GM19455 (cell line): ENCODE results near the gene MIER3.
A peak's percentile ranks its signal among the peaks of the same experiment; 100 is the strongest.

Experiments
- ATAC-seq: cut with Tn5 transposase; IDR thresholded peaks from one replicate; pipeline ENCODE4 v1.9.1; 2021; ENCODE audit not compliant: unreplicated experiment

MIER3 gene

GRCh38 chr5:56962286-56962685, 10.4 kb upstream of the MIER3 start:
- no peak for ATAC-seq

DNA sequence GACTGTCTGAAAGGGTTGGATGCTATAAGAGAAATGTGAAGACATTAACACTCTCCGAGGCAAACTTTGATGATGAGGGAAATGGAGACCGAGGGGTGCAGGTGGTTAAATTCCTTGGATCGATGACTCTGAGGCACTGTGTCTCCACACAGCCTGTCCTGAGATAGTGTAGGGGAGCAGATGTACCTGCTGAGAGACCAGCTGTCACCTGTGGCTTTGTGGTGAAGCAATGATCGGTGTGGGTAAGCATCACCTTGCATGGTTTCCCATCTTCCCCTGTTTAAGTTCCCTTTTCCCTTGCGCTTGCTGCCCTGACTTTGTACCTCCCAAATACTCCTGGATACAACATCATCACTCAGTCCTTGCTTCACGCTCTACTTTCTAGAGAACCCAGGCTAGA, 9.8 kb upstream of the MIER3 start:
- ATAC-seq: no peak

DNA sequence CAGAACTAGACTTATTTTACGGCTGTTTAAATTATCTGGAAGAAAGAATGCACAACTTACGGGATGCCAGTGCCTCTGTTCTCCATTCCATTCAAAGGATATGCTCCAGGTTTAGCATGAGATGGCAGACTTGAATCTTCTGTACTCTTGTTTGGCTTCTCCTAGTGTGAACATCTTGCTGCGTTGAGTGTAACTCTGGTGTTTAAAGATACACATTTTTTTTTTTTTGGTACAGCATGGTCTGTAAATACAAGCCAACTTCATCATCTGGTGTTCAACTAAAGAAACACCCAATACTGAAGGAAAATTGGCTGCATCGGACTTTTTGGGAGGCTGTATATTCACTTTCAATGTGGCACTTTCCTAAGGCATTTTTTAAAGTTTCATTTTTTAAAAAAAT, 7.4 kb upstream of the MIER3 start:
- no peak for ATAC-seq

DNA sequence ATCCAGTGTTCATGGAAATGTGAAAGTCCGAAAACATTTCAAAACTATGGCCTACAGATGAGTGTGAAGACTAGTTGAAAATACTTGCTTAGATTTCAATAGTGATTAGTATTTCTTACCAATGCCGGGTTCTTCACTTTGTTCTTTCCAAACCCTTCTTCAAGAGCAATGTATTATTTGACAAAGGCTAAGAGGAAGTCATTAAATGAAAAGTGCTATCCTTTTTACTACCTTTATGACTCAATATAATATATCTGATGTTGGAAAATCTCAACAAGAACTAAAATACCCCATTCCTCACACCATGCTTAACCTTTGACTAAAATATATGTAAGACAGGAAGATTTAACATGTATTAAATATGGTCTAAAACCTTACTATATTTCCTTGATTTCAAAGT, 6.7 kb upstream of the MIER3 start:
- no peak for ATAC-seq

- no peak for ATAC-seq
These were observed 2.3 kb upstream of the MIER3 start for GRCh38 chr5:56954262-56954661.

- peak; percentile 54 for ATAC-seq
These were observed 587 bp downstream of the MIER3 start for GRCh38 chr5:56951126-56951945.

GRCh38 chr5:56950626-56951125, 1.2 kb downstream of the MIER3 start:
- ATAC-seq: peak; percentile 47

GRCh38 chr5:56947052-56947451, 4.9 kb downstream of the MIER3 start:
- ATAC-seq: no peak

GRCh38 chr5:56941981-56942380, 9.9 kb downstream of the MIER3 start:
- ATAC-seq: no peak

- no peak for ATAC-seq
These were observed 13.1 kb downstream of the MIER3 start for GRCh38 chr5:56938858-56939257.

- ATAC-seq: no peak
These were observed 17.6 kb downstream of the MIER3 start for GRCh38 chr5:56934325-56934724.

DNA sequence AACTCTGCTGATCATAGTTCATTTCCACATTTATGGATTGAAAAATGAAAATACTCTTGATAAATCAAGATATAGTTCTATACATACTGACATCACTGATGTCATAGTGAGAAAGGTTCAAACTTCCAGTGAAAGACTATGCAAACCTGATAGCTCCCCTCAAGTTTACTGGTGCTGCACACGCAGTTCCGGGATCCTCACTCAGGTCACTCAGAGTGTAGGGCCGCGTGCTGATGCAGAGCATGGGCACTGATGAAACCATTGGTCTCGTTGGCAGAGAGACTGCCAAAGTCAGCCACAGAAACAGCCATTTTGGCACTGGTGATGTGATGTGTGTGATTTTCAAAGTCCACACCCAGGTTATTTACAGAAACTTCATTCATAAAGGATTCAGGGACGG, 29.0 kb downstream of the MIER3 start:
- ATAC-seq: no peak

GRCh38 chr5:56919942-56920662, 31.8 kb downstream of the MIER3 start:
- no peak for ATAC-seq

GRCh38 chr5:56918054-56918453, 33.9 kb downstream of the MIER3 start:
- ATAC-seq: no peak

GRCh38 chr5:56917534-56917933, 34.4 kb downstream of the MIER3 start:
- no peak for ATAC-seq

DNA sequence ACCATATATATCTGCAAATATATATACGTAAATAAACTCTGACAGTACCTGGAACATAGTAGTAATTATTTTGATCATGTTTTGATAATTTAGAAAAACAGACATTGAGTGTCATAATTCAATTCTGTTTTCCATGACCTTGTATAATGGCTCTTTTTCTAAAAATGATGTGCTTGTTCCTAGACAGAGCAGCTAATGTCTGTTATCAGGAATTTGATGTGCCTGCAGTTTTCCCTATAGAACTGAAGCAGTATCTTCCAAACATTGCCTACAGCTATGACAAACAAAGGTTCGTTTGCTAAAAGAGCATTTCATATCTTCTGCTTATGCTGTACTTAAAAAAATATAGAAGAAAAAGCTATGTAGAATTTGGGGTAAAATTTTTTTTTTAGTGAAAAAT, 37.2 kb downstream of the MIER3 start:
- no peak for ATAC-seq

DNA sequence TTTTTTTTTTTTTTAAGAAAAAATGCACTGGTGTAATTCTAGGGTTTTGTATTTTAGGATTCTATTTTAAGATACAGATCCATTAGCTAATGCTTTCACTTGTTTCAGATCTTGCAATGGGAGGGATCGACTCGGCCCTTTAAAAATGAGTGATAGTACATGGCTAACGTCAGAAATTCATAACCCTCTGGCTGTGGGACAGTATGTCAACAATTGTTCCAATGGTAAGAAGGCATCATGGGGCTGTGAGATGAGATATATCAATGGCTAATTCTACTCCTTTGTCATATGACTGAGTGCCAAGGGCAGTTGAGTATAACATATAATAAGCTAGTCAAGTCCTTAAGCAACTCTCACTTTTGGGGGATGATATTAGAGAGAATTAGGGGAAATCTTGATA, 38.2 kb downstream of the MIER3 start:
- ATAC-seq: no peak

- peak; percentile 23 for ATAC-seq
These were observed 41.5 kb downstream of the MIER3 start for GRCh38 chr5:56910210-56910965.

DNA sequence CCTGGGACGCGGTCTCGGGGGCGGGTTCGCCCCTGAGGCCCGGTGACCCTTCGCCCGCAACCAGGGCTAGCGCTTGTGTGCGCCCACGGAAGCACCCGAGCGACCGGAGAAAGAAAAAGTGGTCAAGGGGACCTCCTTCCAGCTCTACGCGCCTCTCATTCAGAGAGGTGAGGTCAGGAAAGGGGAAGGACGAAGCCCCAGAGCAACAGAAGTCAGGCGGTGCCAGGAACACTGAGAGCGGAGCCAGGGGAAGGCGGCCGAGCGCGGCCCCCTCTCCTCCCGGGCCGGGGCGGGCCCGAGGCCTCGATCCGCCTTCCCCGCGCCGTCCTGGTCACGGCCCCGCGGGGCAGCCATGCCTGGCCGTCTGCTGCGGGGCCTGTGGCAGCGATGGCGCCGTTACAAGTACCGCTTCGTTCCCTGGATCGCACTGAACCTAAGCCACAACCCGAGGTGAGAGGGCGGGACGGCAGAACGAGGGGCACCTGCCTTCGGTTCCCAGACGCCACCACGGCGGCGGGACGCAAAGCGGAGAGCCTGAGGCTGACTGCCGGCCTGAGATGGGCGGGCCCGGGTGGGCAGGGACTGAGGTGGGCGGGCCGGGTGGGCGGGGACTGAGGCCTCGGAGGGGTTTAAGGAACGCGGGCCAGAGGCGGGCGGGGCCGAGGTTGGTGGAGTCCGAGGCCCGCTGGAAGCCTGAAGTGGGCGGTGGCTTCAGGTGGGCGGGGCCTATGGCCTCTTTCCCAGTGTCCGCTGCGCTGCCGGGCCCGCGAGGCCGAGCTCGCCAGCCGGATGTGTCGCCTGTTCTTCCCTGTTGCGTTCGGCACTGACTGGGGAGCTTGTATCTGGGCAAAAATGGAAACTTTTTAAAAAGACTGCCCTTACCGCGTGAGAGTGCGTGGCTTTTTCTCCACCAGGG, 42.4 kb downstream of the MIER3 start, which contains the start of gene SETD9:
Gene SETD9 (plus strand): TSS at position 303 of the 916 bp plus-strand sequence. CDS start 50 bp downstream, at position 353.
- ATAC-seq: peak; percentile 86

- peak; percentile 55 for ATAC-seq
These were observed 43.0 kb downstream of the MIER3 start for GRCh38 chr5:56908942-56909293.
